Measurements from ENCODE around the gene LOX. TPM values are rescaled to one million over a fixed set of nuclear protein-coding genes. Genes with fewer than 3 reads are reported as not detected.

Gene LOX
- total and polyA plus RNA-seq, 2 donors: 0.66 to 5.2 TPM

DNA sequence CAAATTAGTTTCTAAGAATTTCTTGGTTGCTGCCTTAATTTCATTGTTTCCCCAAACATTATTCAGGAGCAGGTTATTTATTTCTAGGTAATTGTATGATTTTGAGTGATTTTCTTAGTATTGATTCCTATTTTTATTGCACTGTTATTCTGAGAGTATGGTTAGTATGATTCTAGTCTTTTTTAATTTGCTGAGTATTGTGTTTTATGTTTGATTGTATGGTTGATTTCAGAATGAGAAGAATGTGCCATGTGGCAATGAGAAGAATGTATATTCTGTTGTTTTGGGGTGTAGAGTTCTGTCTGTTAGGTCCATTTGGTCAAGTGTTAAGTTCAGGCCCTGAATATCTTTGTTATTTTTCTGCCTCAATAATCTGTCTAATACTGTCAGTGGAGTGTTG, 27.1 kb downstream of the LOX start:
- H3K9me3 ChIP-seq (ENCODE audit: control insufficient read depth in 2 of 2, insufficient read depth in 1 of 2, low read length in 1 of 2): peaks cover 0 to 1% of the 10 kb centered on the region in 2 donors
- no peaks in the 10 kb centered on the region for H3K36me3 ChIP-seq (ENCODE audit: control insufficient read depth in 2 of 2, insufficient read depth in 2 of 2, low read length in 1 of 2)
- no peaks in the 10 kb centered on the region for H3K4me1 ChIP-seq (ENCODE audit: control insufficient read depth in 2 of 2, insufficient read depth in 2 of 2, low read length in 2 of 2)
- no peak for DNase-seq (ENCODE audit: low read depth in 6 of 9, low spot score in 9 of 9)
- no peaks in the 10 kb centered on the region for H3K27me3 ChIP-seq (ENCODE audit: control insufficient read depth in 2 of 2, insufficient read depth in 1 of 2, low read length in 1 of 2)
- no peak overlapping the region for H3K27ac ChIP-seq (ENCODE audit: low read depth in 1 of 2, low read length in 1 of 2)
- H3K4me3 ChIP-seq (ENCODE audit: low read length in 2 of 2): no peak overlapping the region

- Histone ChIP-seq H3K4me1 (ENCODE audit: control insufficient read depth in 2 of 2, insufficient read depth in 2 of 2, low read length in 2 of 2) (no peaks in the 10 kb centered on the region), H3K27me3 (ENCODE audit: control insufficient read depth in 2 of 2, insufficient read depth in 1 of 2, low read length in 1 of 2) (no peaks in the 10 kb centered on the region), H3K4me3 (ENCODE audit: low read length in 2 of 2) (no peak overlapping the region), H3K9me3 (ENCODE audit: control insufficient read depth in 2 of 2, insufficient read depth in 1 of 2, low read length in 1 of 2) (no peaks in the 10 kb centered on the region), H3K27ac (ENCODE audit: low read depth in 1 of 2, low read length in 1 of 2) (no peak overlapping the region), H3K36me3 (ENCODE audit: control insufficient read depth in 2 of 2, insufficient read depth in 2 of 2, low read length in 1 of 2) (no peaks in the 10 kb centered on the region)
- WGBS: 96% methylated on average over 3 of the region's 3 CpGs
- DNase-seq (ENCODE audit: low read depth in 6 of 9, low spot score in 9 of 9): no peak
These were observed 37.3 kb downstream of the LOX start for GRCh38 chr5:122040636-122041302.

DNA sequence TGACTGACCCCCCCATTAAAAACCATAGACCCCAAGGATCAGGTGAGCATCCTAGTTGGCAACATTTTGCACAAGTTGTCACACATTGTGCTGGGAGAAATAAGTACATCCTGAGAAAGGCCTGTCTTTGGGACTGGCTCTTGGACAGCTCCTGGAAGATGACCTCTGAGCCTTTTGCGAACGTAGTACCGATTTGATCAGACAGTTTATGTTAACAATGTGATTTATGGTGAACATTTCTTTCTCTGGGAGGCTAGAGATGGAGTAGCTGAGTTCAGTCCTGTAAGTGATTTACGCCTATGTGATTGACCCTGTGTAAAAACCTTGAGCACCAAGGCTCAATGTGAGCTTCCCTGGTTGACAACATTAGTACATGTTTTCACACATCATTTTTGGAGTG, 41.7 kb downstream of the LOX start:
- Histone ChIP-seq H3K36me3 (ENCODE audit: control insufficient read depth in 2 of 2, insufficient read depth in 2 of 2, low read length in 1 of 2) (peaks cover 0 to 2% of the 10 kb centered on the region in 2 donors), H3K27me3 (ENCODE audit: control insufficient read depth in 2 of 2, insufficient read depth in 1 of 2, low read length in 1 of 2) (no peaks in the 10 kb centered on the region), H3K9me3 (ENCODE audit: control insufficient read depth in 2 of 2, insufficient read depth in 1 of 2, low read length in 1 of 2) (no peaks in the 10 kb centered on the region), H3K27ac (ENCODE audit: low read depth in 1 of 2, low read length in 1 of 2) (no peak overlapping the region), H3K4me3 (ENCODE audit: low read length in 2 of 2) (no peak overlapping the region), H3K4me1 (ENCODE audit: control insufficient read depth in 2 of 2, insufficient read depth in 2 of 2, low read length in 2 of 2) (no peaks in the 10 kb centered on the region)
- WGBS: 85% methylated on average over 4 of the region's 4 CpGs
- DNase-seq (ENCODE audit: low read depth in 6 of 9, low spot score in 9 of 9): no peak

DNA sequence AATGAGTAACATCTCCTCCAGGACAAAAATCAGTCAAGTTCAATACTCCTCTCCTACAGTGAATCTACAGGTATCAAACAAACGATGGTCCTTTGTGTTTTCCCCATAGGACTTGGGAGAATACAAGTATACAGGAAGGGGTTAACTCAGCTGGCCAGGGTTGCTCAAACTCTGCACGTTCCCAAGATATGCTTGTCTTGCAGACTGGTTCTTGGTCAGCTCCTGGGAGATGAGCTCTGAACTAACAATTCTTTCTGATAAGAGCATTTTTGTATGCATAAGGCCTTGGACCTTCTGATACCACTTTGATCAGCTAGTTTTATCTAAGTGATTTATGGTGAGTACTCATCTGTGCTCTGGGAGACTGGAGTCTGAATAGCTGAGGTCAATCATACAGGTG, 42.1 kb downstream of the LOX start:
- Histone ChIP-seq H3K4me3 (ENCODE audit: low read length in 2 of 2) (no peak overlapping the region), H3K27me3 (ENCODE audit: control insufficient read depth in 2 of 2, insufficient read depth in 1 of 2, low read length in 1 of 2) (no peaks in the 10 kb centered on the region), H3K36me3 (ENCODE audit: control insufficient read depth in 2 of 2, insufficient read depth in 2 of 2, low read length in 1 of 2) (peaks cover 0 to 2% of the 10 kb centered on the region in 2 donors), H3K9me3 (ENCODE audit: control insufficient read depth in 2 of 2, insufficient read depth in 1 of 2, low read length in 1 of 2) (no peaks in the 10 kb centered on the region), H3K4me1 (ENCODE audit: control insufficient read depth in 2 of 2, insufficient read depth in 2 of 2, low read length in 2 of 2) (no peaks in the 10 kb centered on the region), H3K27ac (ENCODE audit: low read depth in 1 of 2, low read length in 1 of 2) (no peak overlapping the region)
- no peak for DNase-seq (ENCODE audit: low read depth in 6 of 9, low spot score in 9 of 9)
- 94% methylated on average over 2 of the region's 2 CpGs for WGBS

DNA sequence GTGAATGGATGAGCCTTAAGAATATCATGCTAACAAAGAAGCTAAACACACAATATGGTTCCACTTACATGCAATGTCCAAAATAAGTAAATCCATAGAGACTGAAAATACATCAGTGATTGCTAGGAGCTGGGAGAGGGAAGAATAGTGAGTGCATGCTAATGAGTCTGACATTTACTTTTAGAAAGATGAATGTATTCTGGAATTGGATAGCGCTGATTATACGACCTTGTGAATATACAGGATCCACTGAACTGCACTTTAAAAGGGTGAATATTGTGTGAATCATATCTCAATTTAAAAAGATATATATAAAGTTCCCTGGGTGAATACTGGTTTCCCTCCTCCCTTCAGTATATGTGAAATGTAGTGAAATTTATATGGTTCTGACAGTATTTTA, 46.2 kb downstream of the LOX start:
- Histone ChIP-seq H3K27ac (ENCODE audit: low read depth in 1 of 2, low read length in 1 of 2) (no peak overlapping the region), H3K4me1 (ENCODE audit: control insufficient read depth in 2 of 2, insufficient read depth in 2 of 2, low read length in 2 of 2) (no peaks in the 10 kb centered on the region), H3K4me3 (ENCODE audit: low read length in 2 of 2) (no peak overlapping the region), H3K27me3 (ENCODE audit: control insufficient read depth in 2 of 2, insufficient read depth in 1 of 2, low read length in 1 of 2) (no peaks in the 10 kb centered on the region), H3K9me3 (ENCODE audit: control insufficient read depth in 2 of 2, insufficient read depth in 1 of 2, low read length in 1 of 2) (no peaks in the 10 kb centered on the region), H3K36me3 (ENCODE audit: control insufficient read depth in 2 of 2, insufficient read depth in 2 of 2, low read length in 1 of 2) (peaks cover 0 to 2% of the 10 kb centered on the region in 2 donors)
- WGBS: 95% methylated on average over 2 of the region's 2 CpGs
- no peak for DNase-seq (ENCODE audit: low read depth in 6 of 9, low spot score in 9 of 9)

DNA sequence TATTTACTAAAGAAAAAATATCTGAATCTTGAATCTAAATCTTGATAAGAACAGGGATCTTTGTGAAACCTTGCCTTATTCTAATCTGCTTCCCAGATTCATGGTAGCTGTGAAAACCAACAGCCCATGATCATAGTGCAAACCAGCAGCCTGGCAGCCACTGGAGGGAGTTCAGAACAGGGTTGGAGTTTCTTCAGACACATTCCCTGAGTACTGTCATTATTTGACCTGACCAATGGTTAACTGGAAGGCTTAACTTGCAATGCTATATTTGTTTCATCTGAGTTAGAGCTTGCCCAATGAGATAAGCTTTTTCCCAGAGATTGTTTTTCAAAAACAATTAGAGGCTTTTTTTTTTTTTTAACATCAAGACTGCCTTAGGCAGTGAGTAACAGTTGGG, 47.8 kb downstream of the LOX start:
- Histone ChIP-seq H3K27ac (ENCODE audit: low read depth in 1 of 2, low read length in 1 of 2) (no peak overlapping the region), H3K36me3 (ENCODE audit: control insufficient read depth in 2 of 2, insufficient read depth in 2 of 2, low read length in 1 of 2) (peaks cover 0 to 2% of the 10 kb centered on the region in 2 donors), H3K4me1 (ENCODE audit: control insufficient read depth in 2 of 2, insufficient read depth in 2 of 2, low read length in 2 of 2) (no peaks in the 10 kb centered on the region), H3K4me3 (ENCODE audit: low read length in 2 of 2) (no peak overlapping the region), H3K9me3 (ENCODE audit: control insufficient read depth in 2 of 2, insufficient read depth in 1 of 2, low read length in 1 of 2) (no peaks in the 10 kb centered on the region), H3K27me3 (ENCODE audit: control insufficient read depth in 2 of 2, insufficient read depth in 1 of 2, low read length in 1 of 2) (no peaks in the 10 kb centered on the region)
- no peak for DNase-seq (ENCODE audit: low read depth in 6 of 9, low spot score in 9 of 9)

DNA sequence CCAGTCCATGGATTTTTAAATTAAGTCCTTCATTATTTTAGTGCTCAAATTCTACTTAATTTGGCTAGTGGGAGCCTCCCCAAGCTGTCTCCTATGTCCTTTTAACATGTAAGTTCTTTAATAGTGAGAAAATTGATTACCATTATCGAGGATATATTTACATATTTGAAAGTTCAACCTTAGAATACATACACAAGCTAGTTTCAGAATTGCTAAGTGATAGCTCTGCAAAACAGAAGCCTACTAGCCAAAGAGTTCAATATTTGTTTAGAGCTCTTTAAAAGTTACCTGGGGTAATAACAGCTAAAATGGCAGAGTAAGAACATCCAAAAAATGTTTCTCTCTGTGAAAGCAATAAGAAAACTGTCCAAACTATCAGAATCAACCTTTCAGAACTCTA, 48.2 kb downstream of the LOX start:
- Histone ChIP-seq H3K9me3 (ENCODE audit: control insufficient read depth in 2 of 2, insufficient read depth in 1 of 2, low read length in 1 of 2) (no peaks in the 10 kb centered on the region), H3K27me3 (ENCODE audit: control insufficient read depth in 2 of 2, insufficient read depth in 1 of 2, low read length in 1 of 2) (no peaks in the 10 kb centered on the region), H3K36me3 (ENCODE audit: control insufficient read depth in 2 of 2, insufficient read depth in 2 of 2, low read length in 1 of 2) (peaks cover 0 to 2% of the 10 kb centered on the region in 2 donors), H3K4me1 (ENCODE audit: control insufficient read depth in 2 of 2, insufficient read depth in 2 of 2, low read length in 2 of 2) (no peaks in the 10 kb centered on the region), H3K4me3 (ENCODE audit: low read length in 2 of 2) (no peak overlapping the region), H3K27ac (ENCODE audit: low read depth in 1 of 2, low read length in 1 of 2) (no peak overlapping the region)
- DNase-seq (ENCODE audit: low read depth in 6 of 9, low spot score in 9 of 9): no peak
- WGBS: 90% methylated on average over 1 of the region's 1 CpG

GRCh38 chr5:122022966-122023365, 55.1 kb downstream of the LOX start:
- Histone ChIP-seq H3K9me3 (ENCODE audit: control insufficient read depth in 2 of 2, insufficient read depth in 1 of 2, low read length in 1 of 2) (no peaks in the 10 kb centered on the region), H3K27ac (ENCODE audit: low read depth in 1 of 2, low read length in 1 of 2) (no peak overlapping the region), H3K27me3 (ENCODE audit: control insufficient read depth in 2 of 2, insufficient read depth in 1 of 2, low read length in 1 of 2) (no peaks in the 10 kb centered on the region), H3K36me3 (ENCODE audit: control insufficient read depth in 2 of 2, insufficient read depth in 2 of 2, low read length in 1 of 2) (peaks cover 0 to 23% of the 10 kb centered on the region in 2 donors), H3K4me3 (ENCODE audit: low read length in 2 of 2) (no peak overlapping the region), H3K4me1 (ENCODE audit: control insufficient read depth in 2 of 2, insufficient read depth in 2 of 2, low read length in 2 of 2) (no peaks in the 10 kb centered on the region)
- WGBS: 86% methylated on average over 2 of the region's 2 CpGs
- no peak for DNase-seq (ENCODE audit: low read depth in 6 of 9, low spot score in 9 of 9)

DNA sequence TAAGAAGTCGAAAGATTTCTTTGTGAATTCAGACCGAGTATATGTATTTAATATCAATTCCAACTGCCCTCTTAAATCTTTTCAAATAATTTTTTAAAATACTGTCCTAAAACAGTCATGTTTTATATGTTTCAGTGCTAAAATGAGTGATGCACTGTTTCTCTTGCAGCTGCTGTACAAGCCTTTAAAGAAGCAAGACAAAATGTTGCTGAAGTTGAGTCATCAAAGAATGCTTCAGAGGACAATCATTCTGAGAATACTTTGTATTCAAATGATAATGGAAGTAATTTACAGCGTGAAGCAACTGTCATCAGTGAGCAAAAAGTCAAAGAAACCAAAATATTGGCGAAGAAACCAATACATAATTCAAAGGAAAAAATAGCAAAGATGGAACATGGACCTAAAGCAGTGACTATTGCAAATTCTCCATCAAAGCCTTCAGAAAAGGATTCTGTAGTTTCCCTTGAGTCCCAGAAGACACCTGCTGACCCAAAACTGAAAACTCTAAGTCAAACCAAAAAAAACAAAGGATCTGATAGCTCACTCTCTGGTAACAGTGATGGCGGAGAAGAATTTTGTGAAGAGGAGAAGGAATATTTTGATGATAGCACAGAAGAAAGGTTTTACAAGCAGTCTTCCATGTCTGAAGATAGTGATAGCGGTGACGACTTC, 58.0 kb downstream of the LOX start:
- H3K36me3 ChIP-seq (ENCODE audit: control insufficient read depth in 2 of 2, insufficient read depth in 2 of 2, low read length in 1 of 2): peaks cover 0 to 23% of the 10 kb centered on the region in 2 donors

More for the DNA sequence above, 58.0 kb downstream of the LOX start:
- Histone ChIP-seq H3K9me3 (ENCODE audit: control insufficient read depth in 2 of 2, insufficient read depth in 1 of 2, low read length in 1 of 2) (no peaks in the 10 kb centered on the region), H3K27me3 (ENCODE audit: control insufficient read depth in 2 of 2, insufficient read depth in 1 of 2, low read length in 1 of 2) (no peaks in the 10 kb centered on the region), H3K4me1 (ENCODE audit: control insufficient read depth in 2 of 2, insufficient read depth in 2 of 2, low read length in 2 of 2) (no peaks in the 10 kb centered on the region), H3K27ac (ENCODE audit: low read depth in 1 of 2, low read length in 1 of 2) (no peak overlapping the region), H3K4me3 (ENCODE audit: low read length in 2 of 2) (no peak overlapping the region)
- WGBS: 96% methylated on average over 7 of the region's 7 CpGs
- DNase-seq (ENCODE audit: low read depth in 6 of 9, low spot score in 9 of 9): no peak
